HG03045 (cell line): ENCODE measurements around the gene PRMT7.

ENCODE experiments used
- ATAC-seq: cut with Tn5 transposase; IDR thresholded peaks from one replicate; pipeline ENCODE4 v1.9.1; 2021; ENCODE audit warnings: mild to moderate bottlenecking, moderate library complexity; ENCODE audit not compliant: unreplicated experiment

The PRMT7 gene

GRCh38 chr16:68373528-68374245 lies 62.9 kb downstream of the PRMT7 start:
- ATAC-seq, result no peak

GRCh38 chr16:68374246-68374805 lies 63.5 kb downstream of the PRMT7 start:
- ATAC-seq, result no peak

- ATAC-seq, result no peak
These were observed 64.3 kb downstream of the PRMT7 start for GRCh38 chr16:68374961-68375660.

GRCh38 chr16:68375801-68376536 lies 65.2 kb downstream of the PRMT7 start:
- no peak for ATAC-seq

GRCh38 chr16:68376590-68376989 lies 65.8 kb downstream of the PRMT7 start:
- ATAC-seq, result no peak

GRCh38 chr16:68377221-68377620 lies 66.4 kb downstream of the PRMT7 start:
- no peak for ATAC-seq

- no peak for ATAC-seq
These were observed 67.0 kb downstream of the PRMT7 start for GRCh38 chr16:68377667-68378393.

GRCh38 chr16:68378436-68379415 lies 67.9 kb downstream of the PRMT7 start:
- no peak for ATAC-seq

GRCh38 chr16:68379472-68380347 lies 68.9 kb downstream of the PRMT7 start:
- ATAC-seq, result no peak

GRCh38 chr16:68380348-68380670 lies 69.5 kb downstream of the PRMT7 start:
- ATAC-seq, result no peak

- ATAC-seq, result no peak
These were observed 70.0 kb downstream of the PRMT7 start for GRCh38 chr16:68380676-68381362.

- ATAC-seq, result no peak
These were observed 70.5 kb downstream of the PRMT7 start for GRCh38 chr16:68381363-68381724.

- no peak for ATAC-seq
These were observed 71.5 kb downstream of the PRMT7 start for GRCh38 chr16:68382296-68382718.

- ATAC-seq, result no peak
These were observed 73.0 kb downstream of the PRMT7 start for GRCh38 chr16:68383858-68384257.

- ATAC-seq, result no peak
These were observed 73.7 kb downstream of the PRMT7 start for GRCh38 chr16:68384288-68385161.

GRCh38 chr16:68385371-68385770 lies 74.6 kb downstream of the PRMT7 start:
- ATAC-seq, result no peak

- no peak for ATAC-seq
These were observed 75.8 kb downstream of the PRMT7 start for GRCh38 chr16:68386628-68387027.
